HepG2 (cell line): ENCODE data around the gene ZFHX3. TPM values are rescaled to one million over a fixed set of nuclear protein-coding genes. Genes with fewer than 3 reads are reported as not detected.

Experiments used
- GATA4 ChIP-seq: sonication (generic); IDR thresholded peaks from 2 replicates; pipeline ENCODE4 v1.6.1; 2016; ENCODE audit warnings: antibody characterized with exemption, low read depth, borderline replicate concordance
- GFI1 ChIP-seq: sonication (generic); formaldehyde crosslinking; IDR thresholded peaks from 2 replicates; pipeline ENCODE4 v1.5.0; 2020; ENCODE audit warnings: missing genetic modification reagents, mild to moderate bottlenecking, borderline replicate concordance
- KMT2B ChIP-seq: IDR thresholded peaks from 2 replicates; pipeline ENCODE4 v1.6.1; 2016; ENCODE audit warnings: missing genetic modification reagents, missing compliant biosample characterization
- MAFF ChIP-seq: IDR thresholded peaks from 2 replicates; pipeline ENCODE4 v1.6.1; 2011; ENCODE audit warnings: low read depth, low read length, improper control_type of control experiment
- MYNN ChIP-seq: sonication (generic); formaldehyde crosslinking; IDR thresholded peaks from 2 replicates; pipeline ENCODE4 v1.4.0; 2020; ENCODE audit warnings: mild to moderate bottlenecking, low read depth, missing genetic modification reagents
- NFE2L1 ChIP-seq: sonication (generic); formaldehyde crosslinking; IDR thresholded peaks from 2 replicates; pipeline ENCODE4 v1.4.0; 2020; ENCODE audit warnings: missing genetic modification reagents, mild to moderate bottlenecking, borderline replicate concordance
- NPAS2 ChIP-seq: sonication (generic); formaldehyde crosslinking; IDR thresholded peaks from 2 replicates; pipeline ENCODE4 v1.8.0; 2022; ENCODE audit warnings: mild to moderate bottlenecking, missing genetic modification reagents, borderline replicate concordance
- NR2F6 ChIP-seq, 2 experiments: IDR thresholded peaks; 2 replicates each; pipeline ENCODE4 v1.6.1; 2016; ENCODE audit warnings: antibody characterized with exemption in 1 of 2, mild to moderate bottlenecking in 1 of 2
- RELA ChIP-seq: sonication (generic); formaldehyde crosslinking; IDR thresholded peaks from 2 replicates; pipeline ENCODE4 v1.4.0; 2020; ENCODE audit warnings: missing genetic modification reagents
- RFX3 ChIP-seq: IDR thresholded peaks from 2 replicates; pipeline ENCODE4 v1.6.1; 2016; ENCODE audit warnings: missing biosample characterization, missing genetic modification reagents
- RORA ChIP-seq: sonication (generic); formaldehyde crosslinking; IDR thresholded peaks from 2 replicates; pipeline ENCODE4 v1.5.0; 2020; ENCODE audit warnings: mild to moderate bottlenecking, missing genetic modification reagents, moderate library complexity
- SCMH1 ChIP-seq: sonication (generic); formaldehyde crosslinking; IDR thresholded peaks from 2 replicates; pipeline ENCODE4 v1.9.0; 2021; ENCODE audit warnings: missing genetic modification reagents, mild to moderate bottlenecking, borderline replicate concordance
- SIN3B ChIP-seq: fragments of 150-350 bp; IDR thresholded peaks from 2 replicates; pipeline ENCODE4 v1.6.1; 2014; ENCODE audit warnings: low read length
- SOX5 ChIP-seq: IDR thresholded peaks from 2 replicates; pipeline ENCODE4 v1.6.1; 2016; ENCODE audit warnings: borderline replicate concordance
- TEAD2 ChIP-seq: sonication (generic); formaldehyde crosslinking; IDR thresholded peaks from 2 replicates; pipeline ENCODE4 v1.9.0; 2021; ENCODE audit warnings: missing genetic modification reagents
- ZBTB38 ChIP-seq: sonication (generic); formaldehyde crosslinking; IDR thresholded peaks from 2 replicates; pipeline ENCODE4 v1.5.1; 2020; ENCODE audit warnings: mild to moderate bottlenecking, missing genetic modification reagents
- ZBTB7A ChIP-seq: sonication (generic); formaldehyde crosslinking; IDR thresholded peaks from 2 replicates; pipeline ENCODE4 v1.8.0; 2022; ENCODE audit warnings: mild to moderate bottlenecking, missing genetic modification reagents
- ZBTB7B ChIP-seq: sonication (generic); formaldehyde crosslinking; IDR thresholded peaks from 2 replicates; pipeline ENCODE4 v1.4.0; 2020; ENCODE audit warnings: missing genetic modification reagents
- ZFP82 ChIP-seq: sonication (generic); formaldehyde crosslinking; IDR thresholded peaks from 2 replicates; pipeline ENCODE4 v1.5.1; 2020; ENCODE audit warnings: mild to moderate bottlenecking, missing genetic modification reagents, borderline replicate concordance
- ZFYVE20 ChIP-seq: sonication (generic); formaldehyde crosslinking; IDR thresholded peaks from 2 replicates; pipeline ENCODE4 v1.8.0; 2023; ENCODE audit warnings: low read depth, mild to moderate bottlenecking, moderate library complexity, missing genetic modification reagents, borderline replicate concordance
- ZNF263 ChIP-seq: sonication (generic); formaldehyde crosslinking; IDR thresholded peaks from 2 replicates; pipeline ENCODE4 v1.4.0; 2020; ENCODE audit warnings: missing genetic modification reagents
- ZNF451 ChIP-seq: sonication (generic); formaldehyde crosslinking; IDR thresholded peaks from 2 replicates; pipeline ENCODE4 v1.5.0; 2020; ENCODE audit warnings: mild to moderate bottlenecking, missing genetic modification reagents
- ZNF652 ChIP-seq: IDR thresholded peaks from 2 replicates; pipeline ENCODE4 v1.6.1; 2016; ENCODE audit warnings: low read depth, borderline replicate concordance
- ZNF768 ChIP-seq: sonication (generic); formaldehyde crosslinking; IDR thresholded peaks from 2 replicates; pipeline ENCODE4 v1.4.0; 2020; ENCODE audit warnings: missing genetic modification reagents
- polyA plus RNA-seq, 8 experiments: library from polyadenylated mRNA; depleted of rRNA in 3 of 8; stranded (reverse) in 7 of 8; unstranded in 1 of 8; fragments of >200 nt; fragmentation: Illumina TruSeq in 4 of 8; extraction: Trizol in 4 of 8; gene quantifications; 2 replicates each; pipeline versions ENCODE4 v1.2.1 to v1.2.3, GENCODE V29; 2011 to 2016; ENCODE audit warnings: low read depth in 4 of 8, missing spikeins in 1 of 8, mixed read lengths in 1 of 8; ENCODE audit not compliant: insufficient read depth in 1 of 8
- total RNA-seq, 5 experiments: library from RNA; depleted of rRNA; stranded (reverse); fragments of >200 nt; fragmentation: Illumina TruSeq; extraction: Trizol; gene quantifications; 2 replicates each; pipeline ENCODE4 v1.2.3, GENCODE V29; 2016; ENCODE audit warnings: low read depth in 1 of 5
- TF ChIP-seq, protein P1 (sequence below): IDR thresholded peaks from 2 replicates; pipeline ENCODE4 v1.6.1; 2016; ENCODE audit warnings: mild to moderate bottlenecking, missing biosample characterization, missing genetic modification reagents
- TF ChIP-seq, protein P2 (sequence below): sonication (generic); formaldehyde crosslinking; IDR thresholded peaks from 2 replicates; pipeline ENCODE4 v1.4.0; 2020; ENCODE audit warnings: missing genetic modification reagents
- TF ChIP-seq, protein P3 (sequence below): sonication (generic); formaldehyde crosslinking; IDR thresholded peaks from 2 replicates; pipeline ENCODE4 v1.4.0; 2020; ENCODE audit warnings: missing genetic modification reagents

ZFHX3 gene
- total and polyA plus RNA-seq, 2 of the 13 experiments (the other 11 are each of a cell fraction or from before 2014, with no cell fraction given), result 5.0 to 6.0 TPM

DNA sequence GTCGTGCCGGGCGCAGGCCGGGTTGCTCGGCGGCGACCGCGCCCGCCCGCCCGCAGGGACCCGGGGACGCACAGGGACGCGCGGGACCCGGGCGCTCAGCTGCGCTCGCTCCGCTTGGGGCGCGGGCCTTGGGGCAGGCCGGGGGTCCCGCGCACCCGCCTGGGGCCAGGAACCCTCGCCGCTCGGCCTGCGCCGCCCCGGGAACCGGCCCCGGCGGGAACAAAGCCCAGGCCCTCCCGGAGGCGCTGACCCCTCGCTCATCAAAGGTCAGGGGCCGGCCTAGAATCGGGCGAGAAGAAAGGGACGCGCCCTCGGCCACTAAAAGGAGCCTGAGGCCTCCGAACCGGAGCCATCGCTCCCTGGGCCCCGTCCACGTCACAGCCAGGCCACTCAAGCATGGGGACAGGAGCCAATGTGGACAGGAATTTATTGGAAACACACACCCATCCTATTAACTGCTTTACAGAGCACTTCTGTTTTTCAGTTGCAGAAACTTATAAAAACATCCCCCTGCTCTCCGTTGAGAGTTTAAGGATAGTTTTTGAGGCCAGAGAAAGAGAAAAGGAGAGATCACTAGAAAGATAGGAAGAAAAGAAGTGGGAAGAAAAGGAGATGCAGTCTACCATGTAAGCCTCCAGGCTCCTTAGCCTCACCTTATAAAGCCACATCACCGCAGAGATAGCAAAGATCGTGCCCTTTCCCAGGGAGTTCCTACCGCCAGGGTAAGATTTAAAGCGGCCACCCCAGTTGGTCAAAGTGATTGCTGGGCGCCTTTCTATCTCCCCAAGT is 558 bp upstream of the ZFHX3 start (continued):
- TF ChIP-seq MAFF (no peak), NFE2L1 (no peak), RORA (CRISPR knock-in tag) (peak; percentile 55; the same call in 1 of the 2 replicates), NPAS2 (no peak), ZNF768 (CRISPR knock-in tag) (peak; percentile 22; the same call in 1 of the 2 replicates), RELA (CRISPR knock-in tag) (no peak), ZNF263 (CRISPR knock-in tag) (peak; percentile 40; the same call in 1 of the 2 replicates), ZNF652 (CRISPR knock-in tag) (0 out of 2 replicates have a peak, but pooled peaks have one; percentile 29), MYNN (no peak), ZFYVE20 (CRISPR knock-in tag) (peak; percentile 1; the same call in 1 of the 2 replicates), TEAD2 (no peak), RFX3 (CRISPR knock-in tag) (no peak), ZFP82 (CRISPR knock-in tag) (peak; percentile 14; the same call in 1 of the 2 replicates), ZBTB38 (CRISPR knock-in tag) (no peak), GATA4 (no peak), SCMH1 (no peak), GFI1 (CRISPR knock-in tag) (no peak; the same call in 1 of the 2 replicates), ZNF451 (peak; percentile 49; the same call in 1 of the 2 replicates), ZBTB7A (peak; percentile 26; the same call in 1 of the 2 replicates), KMT2B (CRISPR knock-in tag) (peak; percentile 24; the same call in 1 of the 2 replicates), ZBTB7B (peak; percentile 80), SIN3B (no peak), SOX5 (CRISPR knock-in tag) (no peak), NR2F6 (IDR thresholded peaks at IDR 0.05) (peak; percentile 95), NR2F6 (CRISPR knock-in tag; IDR thresholded peaks at IDR 0.05) (peak; percentile 96)
- TF ChIP-seq, protein P1, sequence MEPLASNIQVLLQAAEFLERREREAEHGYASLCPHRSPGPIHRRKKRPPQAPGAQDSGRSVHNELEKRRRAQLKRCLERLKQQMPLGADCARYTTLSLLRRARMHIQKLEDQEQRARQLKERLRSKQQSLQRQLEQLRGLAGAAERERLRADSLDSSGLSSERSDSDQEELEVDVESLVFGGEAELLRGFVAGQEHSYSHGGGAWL (CRISPR knock-in tag), result no peak; the same call in 1 of the 2 replicates
- TF ChIP-seq, protein P2, sequence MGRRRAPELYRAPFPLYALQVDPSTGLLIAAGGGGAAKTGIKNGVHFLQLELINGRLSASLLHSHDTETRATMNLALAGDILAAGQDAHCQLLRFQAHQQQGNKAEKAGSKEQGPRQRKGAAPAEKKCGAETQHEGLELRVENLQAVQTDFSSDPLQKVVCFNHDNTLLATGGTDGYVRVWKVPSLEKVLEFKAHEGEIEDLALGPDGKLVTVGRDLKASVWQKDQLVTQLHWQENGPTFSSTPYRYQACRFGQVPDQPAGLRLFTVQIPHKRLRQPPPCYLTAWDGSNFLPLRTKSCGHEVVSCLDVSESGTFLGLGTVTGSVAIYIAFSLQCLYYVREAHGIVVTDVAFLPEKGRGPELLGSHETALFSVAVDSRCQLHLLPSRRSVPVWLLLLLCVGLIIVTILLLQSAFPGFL, result no peak
- TF ChIP-seq, protein P3, sequence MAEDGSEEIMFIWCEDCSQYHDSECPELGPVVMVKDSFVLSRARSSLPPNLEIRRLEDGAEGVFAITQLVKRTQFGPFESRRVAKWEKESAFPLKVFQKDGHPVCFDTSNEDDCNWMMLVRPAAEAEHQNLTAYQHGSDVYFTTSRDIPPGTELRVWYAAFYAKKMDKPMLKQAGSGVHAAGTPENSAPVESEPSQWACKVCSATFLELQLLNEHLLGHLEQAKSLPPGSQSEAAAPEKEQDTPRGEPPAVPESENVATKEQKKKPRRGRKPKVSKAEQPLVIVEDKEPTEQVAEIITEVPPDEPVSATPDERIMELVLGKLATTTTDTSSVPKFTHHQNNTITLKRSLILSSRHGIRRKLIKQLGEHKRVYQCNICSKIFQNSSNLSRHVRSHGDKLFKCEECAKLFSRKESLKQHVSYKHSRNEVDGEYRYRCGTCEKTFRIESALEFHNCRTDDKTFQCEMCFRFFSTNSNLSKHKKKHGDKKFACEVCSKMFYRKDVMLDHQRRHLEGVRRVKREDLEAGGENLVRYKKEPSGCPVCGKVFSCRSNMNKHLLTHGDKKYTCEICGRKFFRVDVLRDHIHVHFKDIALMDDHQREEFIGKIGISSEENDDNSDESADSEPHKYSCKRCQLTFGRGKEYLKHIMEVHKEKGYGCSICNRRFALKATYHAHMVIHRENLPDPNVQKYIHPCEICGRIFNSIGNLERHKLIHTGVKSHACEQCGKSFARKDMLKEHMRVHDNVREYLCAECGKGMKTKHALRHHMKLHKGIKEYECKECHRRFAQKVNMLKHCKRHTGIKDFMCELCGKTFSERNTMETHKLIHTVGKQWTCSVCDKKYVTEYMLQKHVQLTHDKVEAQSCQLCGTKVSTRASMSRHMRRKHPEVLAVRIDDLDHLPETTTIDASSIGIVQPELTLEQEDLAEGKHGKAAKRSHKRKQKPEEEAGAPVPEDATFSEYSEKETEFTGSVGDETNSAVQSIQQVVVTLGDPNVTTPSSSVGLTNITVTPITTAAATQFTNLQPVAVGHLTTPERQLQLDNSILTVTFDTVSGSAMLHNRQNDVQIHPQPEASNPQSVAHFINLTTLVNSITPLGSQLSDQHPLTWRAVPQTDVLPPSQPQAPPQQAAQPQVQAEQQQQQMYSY (CRISPR knock-in tag), result no peak; the same call in 1 of the 2 replicates
